Calu3 (cell line): ENCODE results near the gene CLDN20. TPM values are rescaled to one million over a fixed set of nuclear protein-coding genes. Genes with fewer than 3 reads are reported as not detected.
"Not testable (repeated sequence)": the region's sequence is repeated elsewhere in the genome, so short reads cannot be mapped to it uniquely, and the experiment has no call there.

Source experiments
- BruUV-seq: library from RNA; stranded (reverse); fragments of 400-500 nt; replicated peaks from 2 replicates; lab custom pipeline; 2021; lab: Mats Ljungman, UMichigan
- CTCF ChIA-PET: fragments of 300-600 bp; sonication (Branson Sonifier 250); formaldehyde crosslinking; loops from one replicate; lab custom pipeline; 2022; ENCODE audit warnings: antibody characterized with exemption; lab: Charles Lee
- DNase-seq: peaks from one replicate; pipeline ENCODE4 v3.0.0; 2022
- H3K27ac Mint-ChIP-seq: one replicate; pipeline ENCODE4 v1.8.0; 2022; ENCODE audit warnings: mixed read lengths; ENCODE audit not compliant: unreplicated experiment
- H3K27me3 Mint-ChIP-seq: one replicate; pipeline ENCODE4 v1.8.0; 2022; ENCODE audit warnings: mixed read lengths; ENCODE audit not compliant: unreplicated experiment
- H3K36me3 Mint-ChIP-seq: one replicate; pipeline ENCODE4 v1.8.0; 2022; ENCODE audit warnings: mild to moderate bottlenecking, moderate library complexity, mixed read lengths; ENCODE audit not compliant: insufficient read depth, unreplicated experiment
- H3K4me1 Mint-ChIP-seq: one replicate; pipeline ENCODE4 v1.8.0; 2022; ENCODE audit warnings: mild to moderate bottlenecking, low read depth, mixed read lengths; ENCODE audit not compliant: unreplicated experiment
- H3K4me3 Mint-ChIP-seq: one replicate; pipeline ENCODE4 v1.8.0; 2022; ENCODE audit warnings: mild to moderate bottlenecking, low read depth, moderate library complexity, mixed read lengths; ENCODE audit not compliant: unreplicated experiment
- H3K9me3 Mint-ChIP-seq: one replicate; pipeline ENCODE4 v1.8.0; 2022; ENCODE audit warnings: low read depth, mixed read lengths; ENCODE audit not compliant: unreplicated experiment
- CTCF ChIP-seq: fragments of 200-600 bp; IDR thresholded peaks from one replicate; pipeline ENCODE4 v1.8.0; 2022; ENCODE audit warnings: antibody characterized with exemption; ENCODE audit not compliant: unreplicated experiment
- intact Hi-C: fragments of 100-400 bp; cut with micrococcal nuclease; formaldehyde crosslinking; loops from one replicate; pipeline ENCODE4 v1.10.0; 2022; ENCODE audit not compliant: unreplicated experiment
- total RNA-seq: library from RNA; stranded (reverse); gene quantifications from 2 replicates; pipeline ENCODE4 v1.2.3, GENCODE V29; 2022

The CLDN20 gene
- total RNA-seq, 1 experiment from 2014 or later: not detected

- peak overlapping the region; percentile 96 for H3K27ac Mint-ChIP-seq
- H3K36me3 Mint-ChIP-seq: peaks cover 11% of the 10 kb centered on the region
- CTCF ChIA-PET: interaction anchor here (1.3 kb wide), 1 partner anchor 35 kb away, joined by 3 read pairs; no protein-coding TSS in a partner anchor
- peak; percentile 43 for DNase-seq
- H3K9me3 Mint-ChIP-seq: no peaks in the 10 kb centered on the region
- TF ChIP-seq CTCF: no peak
- H3K4me3 Mint-ChIP-seq: peak overlapping the region; percentile 62
- TSS peak; percentile 80 for BruUV-seq
- intact Hi-C loops: no loop called here
- peaks cover 15% of the 10 kb centered on the region for H3K4me1 Mint-ChIP-seq
- no peaks in the 10 kb centered on the region for H3K27me3 Mint-ChIP-seq
Observed at GRCh38 chr6:155223646-155224451, 40.0 kb upstream of the CLDN20 start.

GRCh38 chr6:155224618-155225017, 39.2 kb upstream of the CLDN20 start:
- H3K27me3 Mint-ChIP-seq: no peaks in the 10 kb centered on the region
- DNase-seq: no peak
- CTCF ChIA-PET: interaction anchor here (1.3 kb wide), 1 partner anchor 36 kb away, joined by 3 read pairs; no protein-coding TSS in a partner anchor
- H3K4me1 Mint-ChIP-seq: peaks cover 15% of the 10 kb centered on the region
- TF ChIP-seq CTCF: no peak
- no peaks in the 10 kb centered on the region for H3K9me3 Mint-ChIP-seq
- intact Hi-C loops: no loop called here
- H3K27ac Mint-ChIP-seq: peak overlapping the region; percentile 96
- TSS peak; percentile 73 for BruUV-seq
- peaks cover 11% of the 10 kb centered on the region for H3K36me3 Mint-ChIP-seq
- no peak overlapping the region for H3K4me3 Mint-ChIP-seq

- intact Hi-C loops: no loop called here
- no peak overlapping the region for H3K27ac Mint-ChIP-seq
- CTCF ChIA-PET: interaction anchor here (0.7 kb wide), 1 partner anchor 1543 kb away, joined by 3 read pairs; no protein-coding TSS in a partner anchor
Observed at GRCh38 chr6:155227046-155227445, 36.8 kb upstream of the CLDN20 start.

GRCh38 chr6:155228546-155229166, 35.2 kb upstream of the CLDN20 start:
- BruUV-seq: no TSS peak
- Mint-ChIP-seq H3K27me3 (no peaks in the 10 kb centered on the region), H3K9me3 (no peaks in the 10 kb centered on the region), H3K27ac (no peak overlapping the region), H3K4me3 (no peak overlapping the region), H3K36me3 (peaks cover 16% of the 10 kb centered on the region), H3K4me1 (peaks cover 13% of the 10 kb centered on the region)
- no peak for DNase-seq
- intact Hi-C loops: no loop called here
- TF ChIP-seq CTCF: no peak
- CTCF ChIA-PET: no interaction called here

More at GRCh38 chr6:155227046-155227445, 36.8 kb upstream of the CLDN20 start:
- Mint-ChIP-seq H3K27me3 (no peaks in the 10 kb centered on the region), H3K4me1 (peaks cover 15% of the 10 kb centered on the region), H3K4me3 (no peak overlapping the region), H3K9me3 (no peaks in the 10 kb centered on the region), H3K36me3 (peaks cover 16% of the 10 kb centered on the region)
- BruUV-seq: no TSS peak
- no peak for DNase-seq
- TF ChIP-seq CTCF: no peak

- BruUV-seq, H3K27me3 Mint-ChIP-seq, H3K9me3 Mint-ChIP-seq, DNase-seq, intact Hi-C loops, H3K36me3 Mint-ChIP-seq, H3K4me3 Mint-ChIP-seq, H3K27ac Mint-ChIP-seq, H3K4me1 Mint-ChIP-seq: not testable (repeated sequence)
- CTCF ChIA-PET: interaction anchor here (0.7 kb wide), 1 partner anchor 336 kb away, joined by 4 read pairs; no protein-coding TSS in a partner anchor
Observed at GRCh38 chr6:155230975-155231374, 32.8 kb upstream of the CLDN20 start.
